ENCODE results near the gene VHLL. TPM values are rescaled to one million over a fixed set of nuclear protein-coding genes. Genes with fewer than 3 reads are reported as not detected.

VHLL gene
- polyA plus RNA-seq, 3 donors: not detected

DNA sequence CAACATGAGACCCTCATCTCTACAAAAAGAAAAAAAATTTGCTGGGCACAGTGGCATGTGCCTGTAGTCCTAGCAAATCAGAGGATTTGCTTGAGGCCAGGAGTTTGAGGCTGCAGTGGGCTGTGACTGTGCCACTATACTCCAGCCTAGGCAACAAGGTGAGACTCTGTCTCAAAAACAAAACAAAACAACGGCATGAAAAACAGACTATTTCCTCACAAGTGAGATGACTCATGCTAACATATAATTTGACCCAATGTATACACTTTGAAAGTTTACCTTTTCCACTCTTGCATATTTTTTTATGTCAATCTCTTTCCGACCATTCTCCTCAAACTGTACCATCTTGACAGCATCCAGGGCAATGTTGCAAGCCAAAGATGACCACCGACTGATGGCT, 21.5 kb upstream of the VHLL start:
- H3K79me2 ChIP-seq (ENCODE audit: insufficient read depth, low read length): no peaks in the 10 kb centered on the region
- H3K27ac Mint-ChIP-seq: peak overlapping the region in 1 of 7 donors; percentile 25
- TF ChIP-seq, protein P1, sequence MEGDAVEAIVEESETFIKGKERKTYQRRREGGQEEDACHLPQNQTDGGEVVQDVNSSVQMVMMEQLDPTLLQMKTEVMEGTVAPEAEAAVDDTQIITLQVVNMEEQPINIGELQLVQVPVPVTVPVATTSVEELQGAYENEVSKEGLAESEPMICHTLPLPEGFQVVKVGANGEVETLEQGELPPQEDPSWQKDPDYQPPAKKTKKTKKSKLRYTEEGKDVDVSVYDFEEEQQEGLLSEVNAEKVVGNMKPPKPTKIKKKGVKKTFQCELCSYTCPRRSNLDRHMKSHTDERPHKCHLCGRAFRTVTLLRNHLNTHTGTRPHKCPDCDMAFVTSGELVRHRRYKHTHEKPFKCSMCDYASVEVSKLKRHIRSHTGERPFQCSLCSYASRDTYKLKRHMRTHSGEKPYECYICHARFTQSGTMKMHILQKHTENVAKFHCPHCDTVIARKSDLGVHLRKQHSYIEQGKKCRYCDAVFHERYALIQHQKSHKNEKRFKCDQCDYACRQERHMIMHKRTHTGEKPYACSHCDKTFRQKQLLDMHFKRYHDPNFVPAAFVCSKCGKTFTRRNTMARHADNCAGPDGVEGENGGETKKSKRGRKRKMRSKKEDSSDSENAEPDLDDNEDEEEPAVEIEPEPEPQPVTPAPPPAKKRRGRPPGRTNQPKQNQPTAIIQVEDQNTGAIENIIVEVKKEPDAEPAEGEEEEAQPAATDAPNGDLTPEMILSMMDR (IDR thresholded peaks at IDR 0.05): no peak
- H3K9me3 ChIP-seq (replicated peaks in 1 of 2; ENCODE audit: control insufficient read depth in 1 of 2, insufficient read depth in 1 of 2, low read length in 2 of 2): no peaks in the 10 kb centered on the region
- H3K4me1 Mint-ChIP-seq: no peaks in the 10 kb centered on the region
- H3K27me3 ChIP-seq (ENCODE audit: control insufficient read depth in 2 of 2, insufficient read depth in 2 of 2, low read length in 2 of 2): no peaks in the 10 kb centered on the region
- H3K36me3 ChIP-seq (replicated peaks in 1 of 2; ENCODE audit: control insufficient read depth in 1 of 2, insufficient read depth in 2 of 2, low read length in 2 of 2): peaks cover 90 to 95% of the 10 kb centered on the region in 2 donors
- H3K27ac ChIP-seq (ENCODE audit: low read depth in 1 of 2, low read length in 2 of 2): no peak overlapping the region
- H3K27me3 Mint-ChIP-seq (ENCODE audit: low read depth in 3 of 3): peaks cover 0 to 2% (median 0%) of the 10 kb centered on the region in 3 donors
- H3K36me3 Mint-ChIP-seq: peaks cover 77 to 93% of the 10 kb centered on the region in 2 donors
- H3K9ac ChIP-seq (ENCODE audit: insufficient read depth, low read length, poor library complexity, severe bottlenecking): no peak overlapping the region
- DNase-seq: no peak
- no peak overlapping the region for H3K4me3 ChIP-seq (replicated peaks in 1 of 3; ENCODE audit: low read depth in 2 of 3, low read length in 3 of 3)
- no peak overlapping the region for H2AFZ ChIP-seq (ENCODE audit: insufficient read depth, low read depth, low read length, poor library complexity, severe bottlenecking)
- H3K4me1 ChIP-seq (ENCODE audit: control insufficient read depth in 1 of 2, insufficient read depth in 2 of 2, low read length in 2 of 2): no peaks in the 10 kb centered on the region
- intact Hi-C loops (cut with micrococcal nuclease): no loop called here
- no peaks in the 10 kb centered on the region for H3K9me3 Mint-ChIP-seq
- no peak overlapping the region for H3K4me2 ChIP-seq (replicated peaks; ENCODE audit: extremely low read depth, low read length, poor library complexity, severe bottlenecking)
- H3K4me3 Mint-ChIP-seq: no peak overlapping the region
- H4K20me1 ChIP-seq (ENCODE audit: insufficient read depth, low read length): peaks cover 12% of the 10 kb centered on the region
- WGBS (ENCODE audit: insufficient coverage): 64% methylated on average over 1 of the region's 3 CpGs

DNA sequence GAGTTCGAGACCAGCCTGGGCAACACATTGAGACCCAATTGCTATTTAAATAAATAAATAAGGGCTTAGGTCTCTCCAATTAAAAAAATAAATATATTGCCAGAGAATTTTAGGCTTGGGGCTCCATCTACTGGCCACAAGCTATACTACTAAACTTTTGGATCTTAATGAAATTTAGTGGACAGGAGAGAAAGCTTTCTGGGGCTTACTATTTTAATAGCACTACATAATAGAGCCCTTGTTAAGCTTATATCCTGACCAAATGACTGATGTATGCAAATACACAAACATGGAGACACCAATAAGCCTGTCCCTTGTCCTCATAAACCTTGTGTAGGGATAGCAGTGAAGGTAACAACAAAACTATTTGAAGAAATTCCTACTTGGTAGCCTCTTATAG, 20.6 kb upstream of the VHLL start:
- H3K9ac ChIP-seq (ENCODE audit: insufficient read depth, low read length, poor library complexity, severe bottlenecking): no peak overlapping the region
- H3K79me2 ChIP-seq (ENCODE audit: insufficient read depth, low read length): no peaks in the 10 kb centered on the region
- no peaks in the 10 kb centered on the region for H3K4me1 ChIP-seq (ENCODE audit: control insufficient read depth in 1 of 2, insufficient read depth in 2 of 2, low read length in 2 of 2)
- peaks cover 92 to 95% of the 10 kb centered on the region in 2 donors for H3K36me3 ChIP-seq (replicated peaks in 1 of 2; ENCODE audit: control insufficient read depth in 1 of 2, insufficient read depth in 2 of 2, low read length in 2 of 2)
- TF ChIP-seq, protein P1 (IDR thresholded peaks at IDR 0.05): peak; percentile 71
- H3K27me3 ChIP-seq (ENCODE audit: control insufficient read depth in 2 of 2, insufficient read depth in 2 of 2, low read length in 2 of 2): no peaks in the 10 kb centered on the region
- H3K36me3 Mint-ChIP-seq: peaks cover 81 to 93% of the 10 kb centered on the region in 2 donors
- no peak overlapping the region for H3K4me3 Mint-ChIP-seq
- H3K4me1 Mint-ChIP-seq: no peaks in the 10 kb centered on the region
- DNase-seq: peak in 2 of 3 donors; percentile 7 to 15
- WGBS (ENCODE audit: insufficient coverage): no CpG with 5 or more reads among the region's 1 CpG
- intact Hi-C loops (cut with micrococcal nuclease): loop anchor here in 1 of 2 donors (5.0 to 10.0 kb wide), 2 partner anchors 172 to 245 kb away; no protein-coding TSS in a partner anchor
- H3K27ac Mint-ChIP-seq: no peak overlapping the region
- no peak overlapping the region for H3K4me2 ChIP-seq (replicated peaks; ENCODE audit: extremely low read depth, low read length, poor library complexity, severe bottlenecking)
- peaks cover 12% of the 10 kb centered on the region for H4K20me1 ChIP-seq (ENCODE audit: insufficient read depth, low read length)
- no peak overlapping the region for H2AFZ ChIP-seq (ENCODE audit: insufficient read depth, low read depth, low read length, poor library complexity, severe bottlenecking)
- H3K27me3 Mint-ChIP-seq (ENCODE audit: low read depth in 3 of 3): peaks cover 0 to 1% (median 0%) of the 10 kb centered on the region in 3 donors
- no peaks in the 10 kb centered on the region for H3K9me3 ChIP-seq (replicated peaks in 1 of 2; ENCODE audit: control insufficient read depth in 1 of 2, insufficient read depth in 1 of 2, low read length in 2 of 2)
- no peak overlapping the region for H3K27ac ChIP-seq (ENCODE audit: low read depth in 1 of 2, low read length in 2 of 2)
- H3K9me3 Mint-ChIP-seq: no peaks in the 10 kb centered on the region
- no peak overlapping the region for H3K4me3 ChIP-seq (replicated peaks in 1 of 3; ENCODE audit: low read depth in 2 of 3, low read length in 3 of 3)
